Skeletal muscle cell (primary cell): Measurements from ENCODE around the gene HPSE2.

ENCODE experiments used
- DNase-seq: peaks from one replicate; pipeline ENCODE4 v3.0.0-alpha.2; 2010; ENCODE audit warnings: low read depth
- H3K4me3 ChIP-seq: 2 replicates; pipeline ENCODE4 v1.5.1; 2011; ENCODE audit warnings: low read depth, mild to moderate bottlenecking, control low read depth, low read length, moderate library complexity

The HPSE2 gene

GRCh38 chr10:98433881-98434732, 801.5 kb downstream of the HPSE2 start:
- no peak overlapping the region for H3K4me3 ChIP-seq
- no peak for DNase-seq

GRCh38 chr10:98433371-98433770, 802.3 kb downstream of the HPSE2 start:
- H3K4me3 ChIP-seq, result no peak overlapping the region
- DNase-seq, result no peak

- no peak for DNase-seq
- H3K4me3 ChIP-seq, result no peak overlapping the region
These were observed 803.3 kb downstream of the HPSE2 start for GRCh38 chr10:98432330-98432729.

GRCh38 chr10:98431016-98431415, 804.6 kb downstream of the HPSE2 start:
- no peak overlapping the region for H3K4me3 ChIP-seq
- DNase-seq, result no peak

- no peak overlapping the region for H3K4me3 ChIP-seq
- no peak for DNase-seq
These were observed 805.2 kb downstream of the HPSE2 start for GRCh38 chr10:98430427-98430826.

DNA sequence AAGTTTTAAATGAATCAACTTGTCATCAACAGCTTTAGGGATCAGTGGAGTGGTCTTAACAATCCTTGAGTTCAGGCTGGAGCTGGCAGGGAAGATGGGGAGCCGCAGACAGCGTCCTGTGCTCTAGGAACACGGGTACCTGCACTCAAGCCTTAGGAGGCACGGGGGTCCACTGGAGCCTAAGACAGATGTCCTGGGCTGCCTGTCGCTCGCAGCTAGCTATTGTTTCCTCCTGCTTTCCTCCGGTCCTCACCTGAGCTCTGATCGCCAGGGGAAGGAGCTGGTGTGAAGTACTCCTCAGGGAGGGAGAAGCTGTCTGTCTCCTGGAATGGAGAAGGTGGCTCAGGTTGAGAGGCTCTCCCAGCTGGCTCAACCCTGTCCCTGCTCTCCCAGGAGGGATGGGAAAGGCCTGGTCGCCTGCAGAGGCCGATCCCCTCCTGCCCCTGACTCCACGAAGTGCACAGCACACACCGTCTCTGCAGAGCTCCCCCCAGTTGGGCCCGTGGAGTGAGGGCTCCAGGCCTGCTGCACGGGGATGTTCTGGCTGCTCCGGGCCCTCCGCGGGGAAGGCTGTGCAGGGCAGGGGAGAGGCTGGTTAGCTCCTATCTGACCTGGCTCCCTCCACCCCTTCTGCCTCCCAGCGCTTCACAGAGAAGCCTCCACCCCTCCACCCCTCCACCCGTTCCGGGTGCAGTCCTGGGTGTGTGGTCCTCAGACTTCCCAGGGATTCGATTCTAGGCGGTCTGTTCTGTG, 806.2 kb downstream of the HPSE2 start:
- no peak overlapping the region for H3K4me3 ChIP-seq
- DNase-seq, result no peak

DNA sequence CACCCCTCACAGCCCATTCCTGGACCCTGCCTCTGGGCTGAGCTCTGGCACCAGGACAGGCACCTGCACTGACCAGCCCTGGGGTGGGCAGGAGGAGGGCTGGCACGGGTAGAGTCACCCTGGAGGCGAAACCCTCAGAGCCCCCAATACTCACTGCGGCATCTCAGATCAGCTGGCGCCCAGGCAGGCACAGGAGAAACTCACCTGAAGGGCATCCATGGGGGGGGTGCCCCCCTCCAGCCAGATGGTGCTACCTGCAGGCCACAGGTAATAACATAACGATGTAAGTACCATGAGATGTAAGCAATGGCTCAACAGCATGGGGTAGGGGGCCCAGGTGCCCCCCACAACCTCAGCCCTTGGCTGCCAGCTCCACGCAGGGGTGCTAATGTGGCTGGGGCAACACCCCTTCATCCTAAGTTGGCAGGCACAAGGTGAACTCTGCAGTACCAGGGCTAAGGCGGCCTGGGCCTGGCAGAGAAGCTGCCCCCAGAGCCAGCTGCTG, 808.6 kb downstream of the HPSE2 start:
- no peak for DNase-seq

DNA sequence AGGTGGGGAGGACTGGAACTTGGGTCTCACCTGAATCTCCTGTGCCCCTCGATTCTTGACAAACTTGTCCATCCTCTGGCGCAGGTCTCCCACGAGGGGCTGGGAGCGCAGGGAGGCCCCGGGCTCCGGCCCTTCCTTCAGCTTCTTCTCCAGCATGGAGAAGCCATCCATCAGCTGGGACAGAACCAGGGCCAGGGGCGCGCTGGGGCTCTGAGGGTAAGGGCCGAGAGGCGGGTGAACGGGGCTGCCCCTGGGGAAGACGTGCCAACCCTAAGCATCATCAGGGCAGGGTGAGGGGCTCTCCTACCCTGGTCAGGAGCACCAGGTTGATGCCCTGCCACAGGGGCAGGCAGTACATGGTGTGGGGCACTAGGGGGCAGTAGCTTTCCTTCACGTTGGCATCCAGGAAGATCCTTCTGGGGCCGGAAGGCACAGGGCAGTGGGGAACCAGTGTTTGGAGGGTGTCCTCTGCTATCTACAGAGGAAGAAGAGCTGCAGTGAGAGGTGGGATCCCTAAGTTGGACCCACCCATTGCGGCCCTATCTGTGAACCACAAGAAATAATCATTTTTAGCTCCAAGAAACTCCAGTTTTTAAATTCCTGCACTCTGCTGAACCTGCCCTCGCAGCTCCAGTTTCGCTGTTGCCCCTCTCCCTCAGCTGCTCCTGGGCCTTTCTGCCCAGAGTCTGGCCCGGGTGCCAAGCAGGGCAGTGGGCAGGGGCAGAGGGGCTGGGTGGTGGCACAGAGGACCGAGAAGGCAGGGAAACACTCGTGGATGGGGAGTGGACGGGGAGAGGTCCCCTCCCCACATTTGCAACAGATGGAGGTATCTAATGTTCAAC, 809.9 kb downstream of the HPSE2 start:
- no peak overlapping the region for H3K4me3 ChIP-seq
- DNase-seq, result no peak

More for the DNA sequence above, 808.6 kb downstream of the HPSE2 start:
- H3K4me3 ChIP-seq, result no peak overlapping the region

GRCh38 chr10:98424295-98425254, 811.1 kb downstream of the HPSE2 start:
- no peak for DNase-seq
- no peak overlapping the region for H3K4me3 ChIP-seq

GRCh38 chr10:98423691-98424120, 811.9 kb downstream of the HPSE2 start:
- DNase-seq, result no peak
- no peak overlapping the region for H3K4me3 ChIP-seq

DNA sequence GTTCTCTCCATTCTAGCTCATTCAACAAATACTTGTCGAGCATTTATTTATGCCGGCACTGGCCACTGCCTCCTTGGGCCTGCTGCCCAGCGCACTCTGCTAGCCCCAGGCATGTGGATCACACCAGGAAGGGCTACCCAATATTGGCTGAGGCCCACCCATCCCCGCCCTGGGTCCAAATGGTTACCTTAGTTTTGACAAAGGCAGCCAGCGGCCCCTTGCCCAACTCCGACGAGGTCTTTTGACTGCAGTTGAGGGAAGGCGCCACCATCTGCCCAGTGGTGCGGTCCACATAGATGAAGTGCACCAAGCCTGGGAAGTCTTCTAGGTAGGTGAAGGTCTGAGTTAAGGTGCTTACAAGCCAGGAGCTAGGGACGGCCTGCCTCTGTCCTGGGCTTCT, 813.5 kb downstream of the HPSE2 start:
- no peak for DNase-seq
- H3K4me3 ChIP-seq, result no peak overlapping the region

- no peak overlapping the region for H3K4me3 ChIP-seq
- DNase-seq, result no peak
These were observed 814.9 kb downstream of the HPSE2 start for GRCh38 chr10:98420786-98421185.

GRCh38 chr10:98419469-98420261, 816.0 kb downstream of the HPSE2 start:
- H3K4me3 ChIP-seq, result no peak overlapping the region
- no peak for DNase-seq

- H3K4me3 ChIP-seq, result no peak overlapping the region
- DNase-seq, result no peak
These were observed 816.8 kb downstream of the HPSE2 start for GRCh38 chr10:98418665-98419468.

- H3K4me3 ChIP-seq, result no peak overlapping the region
- DNase-seq, result no peak
These were observed 817.5 kb downstream of the HPSE2 start for GRCh38 chr10:98417973-98418664.

- DNase-seq, result no peak
- H3K4me3 ChIP-seq, result no peak overlapping the region
These were observed 818.1 kb downstream of the HPSE2 start for GRCh38 chr10:98417481-98417959.
